Measurements from ENCODE around the gene LMO7. TPM values are rescaled to one million over a fixed set of nuclear protein-coding genes. Genes with fewer than 3 reads are reported as not detected.

LMO7 gene
- total RNA-seq, 4 donors from 2014 or later = 87.0 to 293 (median 187) TPM

DNA sequence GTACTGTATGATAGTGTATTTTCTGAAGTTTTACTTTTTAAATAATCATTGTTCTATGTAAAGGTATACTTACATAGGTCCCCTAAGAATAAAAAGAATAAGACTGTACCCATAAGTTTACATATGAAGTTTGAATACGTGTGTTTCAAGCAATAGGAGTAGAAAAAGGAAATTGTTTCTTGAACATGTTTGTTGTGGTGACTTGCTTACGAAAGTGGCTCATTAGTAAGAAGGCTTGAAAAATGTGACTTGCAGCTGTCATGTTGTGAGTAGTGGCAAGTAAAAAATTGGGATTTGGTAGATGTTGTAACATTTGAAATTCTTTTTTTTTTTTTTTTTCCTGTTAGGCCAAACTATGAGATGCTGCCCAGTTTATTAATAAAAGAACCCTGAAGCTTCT is 203.3 kb downstream of the LMO7 start:
- intact Hi-C loops (cut with DNase I) = no loop called here
- Histone ChIP-seq H3K27ac (no peak overlapping the region), H3K36me3 (peaks cover 0 to 59% (median 0%) of the 10 kb centered on the region in 3 donors), H3K4me3 (no peak overlapping the region), H3K9me3 (no peaks in the 10 kb centered on the region), H3K27me3 (no peaks in the 10 kb centered on the region), H3K4me1 (peaks cover 0 to 12% (median 0%) of the 10 kb centered on the region in 3 donors)
- 76 to 81% methylated on average over 2 of the region's 2 CpGs for WGBS, 2 donors
- TF ChIP-seq POLR2A (IDR thresholded peaks at IDR 0.05) = no peak
- TF ChIP-seq, protein P1, sequence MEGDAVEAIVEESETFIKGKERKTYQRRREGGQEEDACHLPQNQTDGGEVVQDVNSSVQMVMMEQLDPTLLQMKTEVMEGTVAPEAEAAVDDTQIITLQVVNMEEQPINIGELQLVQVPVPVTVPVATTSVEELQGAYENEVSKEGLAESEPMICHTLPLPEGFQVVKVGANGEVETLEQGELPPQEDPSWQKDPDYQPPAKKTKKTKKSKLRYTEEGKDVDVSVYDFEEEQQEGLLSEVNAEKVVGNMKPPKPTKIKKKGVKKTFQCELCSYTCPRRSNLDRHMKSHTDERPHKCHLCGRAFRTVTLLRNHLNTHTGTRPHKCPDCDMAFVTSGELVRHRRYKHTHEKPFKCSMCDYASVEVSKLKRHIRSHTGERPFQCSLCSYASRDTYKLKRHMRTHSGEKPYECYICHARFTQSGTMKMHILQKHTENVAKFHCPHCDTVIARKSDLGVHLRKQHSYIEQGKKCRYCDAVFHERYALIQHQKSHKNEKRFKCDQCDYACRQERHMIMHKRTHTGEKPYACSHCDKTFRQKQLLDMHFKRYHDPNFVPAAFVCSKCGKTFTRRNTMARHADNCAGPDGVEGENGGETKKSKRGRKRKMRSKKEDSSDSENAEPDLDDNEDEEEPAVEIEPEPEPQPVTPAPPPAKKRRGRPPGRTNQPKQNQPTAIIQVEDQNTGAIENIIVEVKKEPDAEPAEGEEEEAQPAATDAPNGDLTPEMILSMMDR (IDR thresholded peaks at IDR 0.05) = no peak
- DNase-seq = no peak

DNA sequence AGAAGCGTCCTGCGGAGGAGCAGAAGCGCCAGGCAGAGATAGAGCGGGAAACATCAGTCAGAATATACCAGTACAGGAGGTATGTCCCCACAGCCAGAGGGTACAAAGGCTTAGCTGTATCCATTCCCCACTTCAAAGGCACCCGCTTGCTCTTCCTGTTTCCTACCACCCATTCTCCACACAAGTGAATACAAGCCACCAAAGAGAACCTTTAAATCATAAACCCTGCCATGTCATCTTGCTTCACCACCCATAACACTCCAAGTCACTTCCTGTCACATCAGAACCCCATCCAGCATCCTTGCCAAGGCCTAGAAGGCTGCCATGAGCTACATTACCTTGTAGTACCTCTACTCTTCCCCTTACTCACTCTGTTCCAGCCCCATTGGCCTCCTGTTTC is 205.8 kb downstream of the LMO7 start:
- intact Hi-C loops (cut with DNase I) = no loop called here
- H3K4me3 ChIP-seq = no peak overlapping the region

DNA sequence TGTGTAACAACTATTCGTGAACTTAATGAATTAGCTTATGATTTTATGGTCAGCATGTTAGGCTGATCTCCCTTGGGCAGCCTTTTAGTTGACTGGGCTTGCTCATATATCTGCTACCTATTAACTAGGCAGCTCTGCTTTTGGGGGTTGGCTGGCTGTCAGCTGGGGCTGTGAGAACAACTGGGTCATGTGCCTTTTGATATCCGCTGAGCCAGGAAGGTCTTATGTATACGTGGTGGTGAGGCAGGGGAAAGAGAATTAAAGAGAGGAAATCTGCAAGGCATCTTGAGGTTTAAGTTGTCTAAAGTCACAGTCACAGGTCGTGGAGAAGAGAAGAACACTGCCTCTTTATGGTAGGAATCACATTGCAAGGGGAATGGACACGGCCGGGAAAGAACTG is 206.9 kb downstream of the LMO7 start:
- no peaks in the 10 kb centered on the region for H3K9me3 ChIP-seq
- no peaks in the 10 kb centered on the region for H3K27me3 ChIP-seq
- intact Hi-C loops (cut with DNase I) = no loop called here
- H3K4me3 ChIP-seq = no peak overlapping the region
- no peak for TF ChIP-seq POLR2A (IDR thresholded peaks at IDR 0.05)
- TF ChIP-seq, protein P1 (IDR thresholded peaks at IDR 0.05) = no peak
- H3K4me1 ChIP-seq = no peaks in the 10 kb centered on the region
- H3K36me3 ChIP-seq = peaks cover 0 to 75% (median 0%) of the 10 kb centered on the region in 3 donors
- H3K27ac ChIP-seq = no peak overlapping the region
- DNase-seq = no peak
- 88 to 89% methylated on average over 6 of the region's 6 CpGs for WGBS, 2 donors

More for the DNA sequence above, 205.8 kb downstream of the LMO7 start:
- Histone ChIP-seq H3K4me1 (peaks cover 0 to 2% (median 0%) of the 10 kb centered on the region in 3 donors), H3K27me3 (no peaks in the 10 kb centered on the region), H3K9me3 (no peaks in the 10 kb centered on the region), H3K27ac (no peak overlapping the region), H3K36me3 (peaks cover 0 to 74% (median 0%) of the 10 kb centered on the region in 3 donors)
- WGBS, 2 donors = 97 to 100% methylated on average over 5 of the region's 5 CpGs
- no peak for TF ChIP-seq POLR2A (IDR thresholded peaks at IDR 0.05)
- TF ChIP-seq, protein P1 (IDR thresholded peaks at IDR 0.05) = no peak
- no peak for DNase-seq

DNA sequence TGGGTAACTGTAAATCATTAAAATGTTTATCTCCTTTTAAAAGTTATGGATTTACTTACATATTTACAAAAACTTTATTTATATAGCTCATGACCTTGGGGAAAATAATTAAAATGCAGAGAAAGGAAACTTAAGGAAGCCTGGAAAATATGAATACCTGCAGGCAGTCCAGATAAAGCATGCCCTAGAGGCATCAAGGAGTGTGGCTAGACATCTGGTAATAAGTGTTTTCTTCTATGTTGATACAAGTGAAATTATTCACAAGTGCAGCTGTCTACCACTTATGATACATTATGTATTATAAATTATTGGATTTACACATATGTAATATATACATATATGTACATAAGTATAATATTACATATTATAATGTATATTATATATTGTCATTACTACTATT is 207.9 kb downstream of the LMO7 start:
- intact Hi-C loops (cut with DNase I) = no loop called here
- Histone ChIP-seq H3K4me1 (no peaks in the 10 kb centered on the region), H3K27ac (no peak overlapping the region), H3K27me3 (no peaks in the 10 kb centered on the region), H3K4me3 (no peak overlapping the region), H3K9me3 (no peaks in the 10 kb centered on the region), H3K36me3 (peaks cover 0 to 84% (median 0%) of the 10 kb centered on the region in 3 donors)
- no peak for DNase-seq
- TF ChIP-seq, protein P1 (IDR thresholded peaks at IDR 0.05) = no peak
- TF ChIP-seq POLR2A (IDR thresholded peaks at IDR 0.05) = no peak

DNA sequence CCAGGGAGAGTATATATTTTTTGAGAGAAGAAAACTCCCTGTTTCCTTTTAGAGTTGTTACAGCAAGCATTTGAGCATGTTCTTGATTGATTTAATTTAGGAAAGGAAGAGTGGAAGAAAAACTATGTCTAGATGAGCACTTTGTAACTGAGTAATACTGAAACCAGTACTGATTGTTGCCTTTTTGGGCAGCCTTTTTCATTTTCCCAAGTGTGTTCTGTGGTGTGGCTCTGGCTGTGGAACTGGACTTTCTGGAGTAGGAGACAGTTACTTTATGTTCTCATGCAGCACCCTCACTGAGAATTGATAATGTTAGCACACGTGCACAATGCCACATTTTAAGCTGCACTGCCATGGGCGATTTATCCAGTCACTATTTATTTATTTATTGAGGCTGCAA is 211.5 kb downstream of the LMO7 start:
- no peak for DNase-seq
- Histone ChIP-seq H3K4me3 (no peak overlapping the region), H3K36me3 (peaks cover 0 to 86% (median 0%) of the 10 kb centered on the region in 3 donors), H3K27me3 (no peaks in the 10 kb centered on the region), H3K9me3 (no peaks in the 10 kb centered on the region), H3K4me1 (no peaks in the 10 kb centered on the region), H3K27ac (no peak overlapping the region)
- 81 to 96% methylated on average over 2 of the region's 2 CpGs for WGBS, 2 donors
- TF ChIP-seq POLR2A (IDR thresholded peaks at IDR 0.05) = no peak
- TF ChIP-seq, protein P1 (IDR thresholded peaks at IDR 0.05) = no peak
- intact Hi-C loops (cut with DNase I) = no loop called here
